HG03135 (cell line): ENCODE results near the gene ACE.

Source experiments
- ATAC-seq: cut with Tn5 transposase; IDR thresholded peaks from one replicate; pipeline ENCODE4 v1.9.1; 2021; ENCODE audit warnings: mild to moderate bottlenecking, moderate library complexity; ENCODE audit not compliant: unreplicated experiment

Gene ACE

DNA sequence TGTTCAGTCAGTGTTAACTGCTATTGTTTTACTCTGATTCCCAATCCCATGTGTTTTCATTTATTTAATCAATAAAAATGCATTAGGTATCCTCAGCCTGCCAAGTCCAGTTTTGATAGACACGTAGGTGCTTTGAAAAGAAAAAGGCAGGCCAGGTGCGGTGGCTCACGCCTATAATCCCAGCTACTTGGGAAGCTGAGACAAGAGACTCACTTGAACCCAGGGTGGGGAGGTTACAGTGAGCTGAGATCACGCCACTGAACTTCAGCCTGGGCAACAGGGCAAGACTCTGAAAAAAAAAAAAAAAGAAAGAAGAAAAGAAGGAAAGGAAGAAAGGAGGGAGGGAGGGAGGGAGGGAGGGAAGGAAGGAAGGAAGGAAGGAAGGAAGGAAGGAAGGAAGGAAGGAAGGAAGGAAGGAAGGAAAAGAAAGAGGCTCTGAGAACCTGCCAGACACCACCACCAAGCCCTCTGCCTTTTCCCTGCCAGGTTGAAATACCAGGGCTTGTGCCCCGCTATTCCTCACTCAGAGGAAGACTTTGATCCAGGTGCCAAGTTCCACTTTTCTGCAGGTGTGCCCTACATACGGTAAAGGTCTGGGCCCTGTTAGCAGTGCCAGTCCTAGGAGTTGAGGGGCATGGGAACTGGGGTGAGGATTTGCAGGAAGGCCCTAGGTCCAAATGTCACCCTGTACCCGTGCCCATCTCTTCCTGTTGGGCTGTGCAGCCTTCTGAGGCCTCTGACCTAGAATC is 36.2 kb downstream of the ACE start:
- no peak for ATAC-seq

DNA sequence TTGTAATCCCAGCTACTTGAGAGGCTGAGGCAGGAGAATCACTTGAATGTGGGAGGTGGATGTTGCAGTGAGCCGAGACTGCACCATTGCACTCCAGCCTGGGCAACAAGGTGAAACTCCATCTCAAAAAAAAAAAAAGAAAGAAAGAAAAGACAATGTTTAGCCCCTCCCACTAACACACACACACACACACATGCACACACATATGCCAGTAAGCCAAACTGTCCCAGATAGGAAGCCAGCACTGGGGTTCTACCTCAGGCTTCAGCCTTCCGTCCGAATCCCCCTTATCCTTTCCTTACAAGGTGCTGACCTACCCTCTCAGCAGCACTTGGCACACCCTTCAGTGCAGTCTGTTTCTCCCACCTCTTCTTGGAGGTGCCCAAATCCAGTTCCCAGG is 37.6 kb downstream of the ACE start:
- ATAC-seq, result no peak

DNA sequence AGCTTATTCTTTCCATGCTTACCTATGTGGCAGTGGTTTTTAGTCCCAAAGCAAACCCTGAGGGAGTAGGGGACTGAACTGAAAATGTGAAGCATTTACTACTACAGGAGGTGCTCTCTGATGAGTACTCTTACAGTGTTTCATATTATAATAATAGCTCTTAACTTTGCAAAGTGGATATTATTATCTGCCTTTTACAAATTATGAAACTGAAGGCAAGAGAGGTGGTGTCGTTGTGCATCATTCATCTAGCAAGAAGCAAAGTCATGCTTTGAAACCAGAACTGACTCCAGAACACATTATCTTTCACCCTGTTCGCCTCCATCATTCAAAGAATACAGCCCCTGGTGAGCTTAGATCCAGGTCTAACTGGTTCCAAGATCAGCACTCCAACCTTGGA is 38.1 kb downstream of the ACE start:
- no peak for ATAC-seq

DNA sequence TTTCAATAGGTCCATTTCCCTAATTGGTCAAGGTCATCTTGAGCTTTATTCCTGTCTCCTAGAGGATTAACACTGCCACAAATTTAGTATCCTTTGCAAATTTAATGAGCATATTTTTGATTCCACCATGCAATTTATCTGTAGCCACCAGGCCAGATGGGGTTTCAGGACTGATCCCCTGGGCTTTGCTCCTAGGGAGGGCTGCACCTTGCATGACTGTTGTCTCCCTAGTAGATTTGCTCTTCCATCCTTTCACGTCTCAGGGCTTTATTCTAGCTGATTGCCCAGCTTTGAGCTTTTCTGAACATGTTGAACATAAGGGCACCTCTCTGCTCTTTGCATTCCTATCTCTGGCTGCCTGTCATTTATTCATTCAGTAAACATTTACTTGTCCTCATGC is 38.6 kb downstream of the ACE start:
- no peak for ATAC-seq

DNA sequence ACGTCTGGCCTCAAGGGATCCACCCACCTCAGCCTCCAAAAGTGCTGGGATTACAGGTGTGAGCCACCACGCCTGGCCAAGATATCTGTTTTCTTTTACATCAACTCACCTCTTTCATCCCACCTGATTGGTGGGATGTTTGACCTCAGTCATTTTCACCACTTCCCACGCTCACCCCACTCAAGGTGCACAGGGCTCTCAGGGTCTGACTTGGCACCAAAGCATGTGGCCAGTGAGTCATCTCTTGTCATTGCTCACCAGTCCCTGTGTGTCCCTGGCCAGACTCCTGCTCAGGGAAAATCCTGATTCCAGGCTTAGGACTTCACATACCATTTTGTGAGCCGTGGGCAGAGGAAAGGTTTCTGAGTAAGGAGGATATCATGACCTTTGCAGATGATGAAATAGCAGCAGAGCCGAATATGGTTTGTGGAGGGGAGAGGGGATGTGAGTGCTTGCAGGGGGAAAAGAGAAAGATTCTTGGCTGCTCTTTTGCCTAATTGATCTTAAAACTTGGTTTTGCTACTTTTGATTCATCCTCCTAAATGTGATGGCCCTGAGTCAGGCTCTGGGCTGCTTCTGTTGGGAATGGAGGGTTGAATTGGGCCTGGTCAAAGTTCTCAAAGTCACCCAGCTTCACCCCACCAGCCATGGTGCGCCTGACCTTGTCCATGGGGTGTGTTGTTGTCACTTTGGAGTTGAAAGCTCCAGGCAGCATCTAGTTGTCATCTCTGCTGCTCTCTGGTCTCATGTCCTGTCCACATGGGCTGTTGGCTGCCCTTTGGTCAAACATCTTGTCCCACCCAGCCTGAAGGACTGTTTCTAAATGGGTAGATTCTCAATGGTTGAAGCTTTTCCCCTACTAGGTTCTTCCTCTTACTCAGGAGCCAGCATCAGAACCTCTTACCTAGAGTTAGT is 40.3 kb downstream of the ACE start:
- no peak for ATAC-seq

DNA sequence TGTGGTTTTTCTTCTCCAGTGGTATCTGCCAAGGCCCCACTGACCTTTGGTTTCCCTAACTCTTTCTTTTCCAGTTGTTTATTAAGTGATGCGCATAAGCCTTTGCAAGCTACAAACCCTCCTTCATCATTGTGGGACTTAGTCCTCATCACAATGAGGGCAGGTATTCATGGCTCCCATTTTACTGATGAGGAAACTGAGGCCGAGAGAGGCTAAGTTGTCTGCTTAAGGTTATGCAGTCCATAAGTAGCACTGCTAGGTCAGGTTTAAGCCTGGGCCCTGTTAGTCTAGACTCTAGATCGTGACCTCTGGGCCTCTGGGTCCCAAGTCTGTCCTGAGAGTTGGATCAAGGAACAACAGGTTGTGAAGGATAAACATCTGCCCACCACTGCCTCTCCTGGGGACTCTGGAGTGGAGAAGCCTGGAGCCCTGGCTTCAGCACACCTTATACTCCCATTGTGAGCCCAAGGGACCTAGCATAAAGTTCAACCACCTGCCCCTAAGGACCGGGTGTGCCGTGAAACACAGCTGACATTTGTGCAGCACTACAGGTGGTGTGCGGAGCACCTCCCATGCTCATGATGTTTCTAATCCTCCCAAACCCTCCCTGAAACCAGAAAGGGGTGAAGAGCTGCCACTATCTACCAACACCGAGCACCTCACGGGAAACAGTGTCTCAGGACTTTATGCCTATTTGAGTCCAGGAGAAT is 41.1 kb downstream of the ACE start:
- ATAC-seq, result no peak

DNA sequence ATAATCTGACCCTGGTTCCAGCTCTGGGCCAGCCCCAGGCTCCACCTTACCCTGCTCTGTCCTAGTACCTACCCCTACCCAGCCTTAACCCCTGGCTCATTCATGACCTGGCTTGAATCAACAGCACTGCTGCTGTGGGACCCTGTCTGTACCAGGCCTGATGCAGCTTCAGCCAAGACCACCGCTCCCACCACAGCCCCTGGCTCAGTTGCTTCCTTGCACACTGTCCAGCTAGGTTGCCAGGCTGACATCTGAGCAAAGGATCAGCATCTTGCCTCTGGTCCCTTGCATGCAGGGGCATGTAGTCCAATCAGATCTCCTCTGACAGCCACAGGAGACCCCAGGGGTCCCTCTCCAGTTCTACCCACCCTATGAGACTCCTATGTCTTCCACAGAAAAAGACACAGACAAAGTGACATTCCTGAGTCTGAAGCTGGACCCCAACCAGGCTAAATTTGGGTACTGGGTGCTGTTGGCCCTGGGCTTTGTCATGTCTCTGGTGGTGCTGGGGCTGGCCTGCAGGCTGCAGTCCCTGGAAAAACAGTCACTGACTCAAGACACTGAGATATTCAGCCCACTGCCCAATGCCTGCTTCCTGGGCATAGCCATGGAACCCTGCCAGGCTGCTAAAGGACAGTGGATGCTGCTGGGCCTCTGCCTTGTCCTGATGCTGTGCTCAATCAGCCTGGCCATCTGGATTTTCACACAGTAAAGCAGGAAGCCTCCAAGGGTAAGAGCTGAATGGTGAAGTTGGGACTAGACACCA is 42.4 kb downstream of the ACE start:
- ATAC-seq, result no peak

DNA sequence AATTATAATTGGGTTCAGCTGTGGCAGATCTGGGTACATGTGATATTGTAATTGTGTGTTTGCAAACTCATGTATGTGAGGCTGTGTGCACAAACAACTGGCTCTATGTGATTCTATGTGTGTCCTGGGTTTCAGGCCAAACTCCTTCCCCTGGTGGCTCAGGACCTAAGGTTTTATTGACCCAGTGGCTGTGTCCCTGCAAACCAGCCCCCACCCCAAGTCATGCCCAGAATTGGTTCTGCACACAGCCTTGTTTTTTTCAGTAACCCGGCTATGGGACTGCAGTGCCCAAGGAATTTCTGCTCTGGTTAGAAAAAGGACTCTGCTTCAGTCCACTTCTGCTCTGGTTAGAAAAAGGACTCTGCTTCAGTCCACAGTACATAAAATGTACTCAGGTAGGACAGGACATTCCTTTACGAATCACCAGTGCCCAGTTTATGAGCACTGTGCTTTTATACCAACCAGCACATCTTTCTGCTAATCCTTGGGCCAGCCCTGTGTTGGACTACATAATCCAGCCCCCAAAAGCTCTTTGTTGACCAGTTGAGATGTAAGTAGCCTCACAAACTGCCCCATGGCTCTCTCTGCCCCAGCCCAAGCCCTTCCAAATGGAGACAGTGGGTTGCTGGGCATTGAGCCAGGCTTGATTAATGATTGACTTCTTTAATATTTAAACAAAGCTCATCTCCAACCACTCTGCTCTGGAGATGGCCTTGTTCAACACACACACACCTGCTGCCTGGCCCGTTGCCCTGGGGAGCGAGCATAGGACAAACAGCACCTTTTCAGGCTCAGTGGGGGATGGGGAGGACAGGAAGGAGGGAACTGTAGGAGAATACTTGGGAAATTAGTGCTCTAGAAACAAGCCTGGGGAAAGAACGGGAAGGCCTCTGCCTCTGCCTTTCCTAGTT is 43.4 kb downstream of the ACE start:
- ATAC-seq, result no peak

DNA sequence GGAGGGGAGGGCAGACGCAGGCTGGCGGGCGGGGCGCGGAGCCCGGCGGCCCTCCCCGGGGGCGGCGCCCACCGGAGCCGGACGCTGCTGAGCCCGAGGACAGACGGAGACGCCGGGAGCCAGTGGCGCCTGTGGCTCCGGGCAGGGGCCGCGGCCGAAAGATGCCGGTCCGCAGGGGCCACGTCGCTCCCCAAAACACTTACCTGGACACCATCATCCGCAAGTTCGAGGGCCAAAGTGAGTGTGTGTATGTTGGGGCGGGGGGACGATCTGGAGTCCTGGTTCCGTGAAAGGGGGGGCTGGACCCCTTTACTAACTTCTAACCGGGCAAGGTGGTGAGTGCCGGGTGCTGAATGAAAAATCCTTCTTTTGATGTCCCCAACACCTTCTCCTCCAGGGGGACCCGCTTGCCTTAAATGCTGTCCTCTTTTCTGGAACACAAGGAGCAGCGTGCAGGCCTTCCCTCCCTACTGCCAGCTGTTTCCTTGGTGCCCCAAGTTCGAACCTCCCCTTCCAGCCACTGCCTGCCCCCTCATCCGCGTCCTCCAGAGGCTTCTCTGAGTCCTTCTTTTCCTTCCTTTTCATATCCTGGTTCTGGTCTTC is 46.5 kb downstream of the ACE start, which contains the start of gene KCNH6:
Gene KCNH6, plus strand, starts transcription at position 106 of the 603 bp plus-strand sequence. Its CDS starts 56 bp downstream, at position 162.
- no peak for ATAC-seq

DNA sequence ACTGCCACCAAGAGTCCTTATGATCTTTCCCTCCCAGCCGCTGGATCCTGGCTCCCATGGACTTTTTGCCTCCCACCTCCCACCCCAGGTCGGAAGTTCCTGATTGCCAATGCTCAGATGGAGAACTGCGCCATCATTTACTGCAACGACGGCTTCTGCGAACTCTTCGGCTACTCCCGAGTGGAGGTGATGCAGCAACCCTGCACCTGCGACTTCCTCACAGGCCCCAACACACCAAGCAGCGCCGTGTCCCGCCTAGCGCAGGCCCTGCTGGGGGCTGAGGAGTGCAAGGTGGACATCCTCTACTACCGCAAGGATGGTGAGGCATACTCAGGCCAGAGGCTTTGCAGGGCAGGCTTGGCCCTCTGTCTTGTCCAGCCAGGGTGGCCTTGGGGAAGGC is 47.2 kb downstream of the ACE start:
- no peak for ATAC-seq

DNA sequence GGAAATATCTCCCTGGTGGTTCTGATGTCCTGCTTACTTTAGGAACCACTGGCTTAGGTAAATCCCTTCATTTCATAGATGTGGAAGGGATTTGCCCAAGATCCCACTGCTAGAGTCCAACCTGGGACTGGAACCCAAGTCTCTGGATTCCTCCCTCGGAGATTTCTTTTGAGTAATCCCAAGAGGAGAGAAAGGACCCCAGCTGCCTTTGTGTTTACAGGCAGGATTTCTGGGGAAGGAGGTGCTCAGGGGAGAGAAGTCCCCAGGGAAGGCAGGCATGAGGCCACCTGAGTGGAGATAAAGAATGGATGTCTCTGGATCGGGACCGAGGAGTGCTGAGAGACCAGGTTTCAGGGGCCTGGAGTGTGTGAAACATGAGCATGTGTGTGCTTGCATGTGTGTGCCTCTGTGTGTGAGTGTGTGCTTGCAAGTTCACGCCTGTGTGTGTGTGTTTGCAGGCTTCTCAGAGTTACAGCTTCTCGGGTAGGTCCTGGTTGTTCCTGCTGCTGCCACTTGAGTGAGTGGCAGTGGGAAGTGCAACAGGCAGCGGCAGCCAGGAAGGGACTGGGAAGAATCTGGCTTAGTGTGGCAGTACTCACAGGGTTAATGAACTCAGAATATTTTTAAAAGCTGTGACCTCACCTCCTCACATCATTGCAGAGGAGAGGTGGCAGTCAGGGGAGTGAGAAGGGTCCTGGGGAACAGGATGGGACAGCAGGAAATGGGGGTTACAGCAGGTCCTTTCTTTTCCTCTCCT is 48.5 kb downstream of the ACE start:
- no peak for ATAC-seq

DNA sequence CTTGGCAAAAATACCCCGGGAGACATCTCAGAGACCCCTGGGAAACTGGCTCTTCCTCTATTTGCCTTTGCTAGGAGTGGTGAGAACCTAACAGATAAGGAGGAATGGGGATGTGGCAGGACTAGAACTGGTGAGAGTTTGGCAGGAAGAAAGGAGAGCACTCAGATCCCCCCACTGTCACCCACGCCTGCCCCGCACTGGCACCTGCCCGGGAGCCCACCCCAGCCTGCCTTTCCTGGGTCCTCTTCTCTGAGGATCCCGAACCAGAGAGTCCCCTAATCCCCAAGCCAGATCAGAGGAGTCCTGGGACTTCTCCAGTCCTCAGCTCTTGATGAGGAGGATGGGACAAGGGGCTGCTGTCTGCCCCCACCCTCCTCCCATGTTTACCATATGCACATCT is 50.0 kb downstream of the ACE start:
- ATAC-seq, result no peak

DNA sequence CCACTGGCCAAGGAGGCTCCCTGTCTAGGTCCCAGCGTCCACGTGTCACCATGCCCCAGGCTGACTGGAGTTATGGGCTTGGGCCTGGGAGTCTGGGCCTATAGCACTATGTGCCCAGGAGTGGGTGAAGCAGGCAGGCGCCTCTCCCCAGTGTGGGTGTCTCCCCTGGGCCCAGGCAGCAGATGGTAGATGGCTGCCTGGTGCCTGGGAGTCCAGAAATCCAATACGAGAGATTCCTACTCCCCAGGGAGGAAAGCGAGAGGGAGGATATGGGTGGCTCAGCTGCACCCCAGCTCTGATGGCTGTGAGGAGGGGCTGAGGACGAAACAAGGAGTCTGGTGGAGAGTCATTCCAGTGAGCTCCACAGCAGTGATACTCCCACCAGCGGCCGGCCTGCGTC is 51.3 kb downstream of the ACE start:
- no peak for ATAC-seq

DNA sequence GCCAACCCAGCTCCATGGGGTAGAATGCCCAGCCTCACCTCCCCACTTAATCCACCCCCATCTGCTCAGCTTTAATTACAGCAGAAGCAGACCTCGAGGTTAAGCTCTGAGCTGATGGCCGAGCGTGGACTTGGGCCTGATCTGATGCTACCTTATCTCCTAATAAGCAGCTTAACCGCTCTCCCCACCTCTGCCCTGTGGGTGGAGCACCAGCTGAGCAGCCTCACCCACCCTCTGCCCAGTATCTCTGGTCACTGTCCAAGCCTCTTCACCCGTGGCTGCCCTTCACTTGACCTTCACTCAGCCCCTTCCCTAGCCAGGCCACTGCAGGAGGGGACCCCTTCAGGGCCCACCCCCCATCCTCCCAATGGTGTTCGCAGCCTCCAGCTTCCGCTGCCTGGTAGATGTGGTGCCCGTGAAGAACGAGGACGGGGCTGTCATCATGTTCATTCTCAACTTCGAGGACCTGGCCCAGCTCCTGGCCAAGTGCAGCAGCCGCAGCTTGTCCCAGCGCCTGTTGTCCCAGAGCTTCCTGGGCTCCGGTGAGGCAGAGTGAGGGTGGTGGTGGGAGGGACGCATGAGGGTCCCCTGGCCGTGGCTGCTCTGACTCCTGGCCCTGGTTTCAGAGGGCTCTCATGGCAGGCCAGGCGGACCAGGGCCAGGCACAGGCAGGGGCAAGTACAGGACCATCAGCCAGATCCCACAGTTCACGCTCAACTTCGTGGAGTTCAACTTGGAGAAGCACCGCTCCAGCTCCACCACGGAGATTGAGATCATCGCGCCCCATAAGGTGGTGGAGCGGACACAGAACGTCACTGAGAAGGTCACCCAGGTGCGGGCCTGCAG is 53.1 kb downstream of the ACE start:
- no peak for ATAC-seq

DNA sequence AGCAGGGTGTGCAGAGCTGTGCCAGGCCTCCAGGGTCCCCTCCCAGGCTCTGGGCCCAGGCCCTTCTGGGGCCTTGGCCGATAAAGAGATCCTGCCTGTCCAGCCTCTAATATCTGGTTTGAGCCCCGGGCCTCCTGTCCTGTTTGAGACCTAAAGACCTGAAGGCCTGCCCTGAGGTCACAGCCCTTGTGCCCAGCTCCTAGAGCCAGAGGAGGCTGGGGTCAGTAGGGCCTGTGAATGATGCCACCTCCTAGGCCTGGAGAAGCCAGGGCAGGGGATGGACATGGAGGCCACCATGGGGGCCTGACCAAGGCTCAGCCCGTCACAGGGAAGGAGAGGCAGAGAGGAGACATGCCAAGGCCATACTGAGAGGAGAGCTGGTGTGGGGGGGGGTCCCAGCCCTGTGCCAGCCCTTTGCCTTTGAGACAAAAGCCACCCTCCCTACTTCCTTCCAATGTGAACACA is 53.7 kb downstream of the ACE start:
- ATAC-seq, result no peak

DNA sequence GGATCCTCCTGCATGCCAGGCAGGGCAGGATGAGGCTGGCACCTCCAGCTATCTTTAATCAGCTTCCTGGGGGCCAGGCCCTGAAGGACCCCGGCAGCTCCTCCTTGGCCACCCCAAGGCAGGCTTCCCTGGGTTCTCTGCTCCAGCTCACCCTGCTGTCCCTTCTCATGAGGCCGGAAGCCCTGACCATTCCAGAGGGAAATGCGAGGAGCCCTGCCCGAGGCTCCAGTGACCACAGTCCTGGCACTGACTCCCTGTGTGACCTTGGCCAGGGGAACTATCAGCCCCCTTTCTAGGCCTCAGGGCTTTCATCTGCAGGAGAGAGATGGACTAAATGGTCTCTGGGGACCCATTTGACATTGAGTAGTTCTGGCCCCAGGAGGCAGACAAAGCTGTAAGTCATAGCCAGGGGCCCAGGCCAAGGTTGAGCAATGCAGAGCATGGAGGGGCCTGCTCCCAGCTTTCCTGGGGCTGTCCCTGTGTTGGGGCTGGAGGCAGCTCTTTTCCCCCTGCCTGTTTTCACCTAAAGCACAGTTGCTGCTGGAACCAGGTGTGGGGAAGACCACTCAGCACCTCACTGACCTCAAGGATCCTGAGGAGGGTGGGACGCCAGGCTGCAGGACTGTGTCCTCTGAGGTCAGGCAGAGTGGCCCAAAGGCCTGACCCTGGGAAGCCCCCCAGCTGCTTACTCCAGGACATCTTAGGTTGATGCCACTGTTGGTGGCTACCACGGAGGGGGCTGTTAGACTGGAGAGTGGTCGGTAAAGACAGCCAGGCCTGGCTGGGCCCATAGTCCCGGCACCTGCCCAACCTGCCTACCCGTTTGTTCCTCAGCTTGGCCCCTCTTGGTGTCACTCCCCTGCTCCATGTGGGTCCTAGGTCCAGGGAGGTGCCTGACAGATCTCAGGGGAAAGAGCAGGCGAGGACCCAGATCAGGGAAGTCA is 54.4 kb downstream of the ACE start:
- no peak for ATAC-seq
